Upper lobe of left lung (tissue), 6 donors: ENCODE data around the gene THRA. TPM values are rescaled to one million over a fixed set of nuclear protein-coding genes. Genes with fewer than 3 reads are reported as not detected.

Source experiments
- ATAC-seq, 2 donors: fragments of 200-7000 bp; cut with Tn5 transposase; one replicate each; pipeline ENCODE4 v1.9.1; 2022; ENCODE audit warnings: mild to moderate bottlenecking in 2 of 2, moderate library complexity in 2 of 2; ENCODE audit not compliant: low FRiP score in 2 of 2
- DNase-seq, 2 donors: peaks; one replicate each; pipeline ENCODE4 v3.0.0-alpha.2; 2019 to 2020
- H3K27ac ChIP-seq, 4 donors: fragments of 200-600 bp; sonication (generic); one replicate each; pipeline ENCODE4 v1.5.1; 2016 to 2019
- H3K27me3 ChIP-seq, 4 donors: fragments of 200-600 bp; sonication (generic); one replicate each; pipeline ENCODE4 v1.5.1; 2017 to 2019
- H3K36me3 ChIP-seq, 4 donors: fragments of 200-600 bp; sonication (generic); one replicate each; pipeline ENCODE4 v1.5.1; 2016 to 2019
- H3K4me1 ChIP-seq, 4 donors: fragments of 200-600 bp; sonication (generic); one replicate each; pipeline ENCODE4 v1.5.1; 2018 to 2019
- H3K4me3 ChIP-seq, 4 donors: fragments of 200-600 bp; sonication (generic); one replicate each; pipeline ENCODE4 v1.5.1; 2017 to 2019; ENCODE audit warnings: mild to moderate bottlenecking in 2 of 4, moderate library complexity in 1 of 4
- H3K9me3 ChIP-seq, 4 donors: fragments of 200-600 bp; sonication (generic); one replicate each; pipeline ENCODE4 v1.5.1; 2018 to 2019
- CTCF ChIP-seq, 6 experiments: fragments of 450-650 bp in 4 of 6; fragments of 200-600 bp in 2 of 6; sonication (generic) in 2 of 6; IDR thresholded peaks; one replicate each; pipeline ENCODE4 v1.5.1; 2016 to 2019; ENCODE audit warnings: antibody characterized with exemption in 6 of 6
- EP300 ChIP-seq, 4 donors: sonication (generic); formaldehyde crosslinking; IDR thresholded peaks; one replicate each; pipeline ENCODE4 v1.5.1; 2017; ENCODE audit warnings: antibody characterized with exemption in 4 of 4, control low read depth in 2 of 4
- POLR2A ChIP-seq, 4 donors: fragments of 450-650 bp; IDR thresholded peaks; one replicate each; pipeline ENCODE4 v1.5.1; 2016 to 2017; ENCODE audit warnings: antibody characterized with exemption in 4 of 4, mild to moderate bottlenecking in 2 of 4
- POLR2AphosphoS5 ChIP-seq, 2 donors: sonication (generic); formaldehyde crosslinking; IDR thresholded peaks; one replicate each; pipeline ENCODE4 v1.5.1; 2017; ENCODE audit warnings: antibody characterized with exemption in 2 of 2
- WGBS, 2 donors: methylation state at CpG; one replicate each; pipeline ENCODE4 v1.1.5; 2017 to 2018; 5-methylcytosine and 5-hydroxymethylcytosine counted together
- total RNA-seq, 6 donors: library from RNA; depleted of rRNA in 4 of 6; stranded (reverse); fragments of >200 nt in 4 of 6; gene quantifications; one replicate each; pipeline versions ENCODE4 v1.1.0 to v1.2.1, GENCODE V29; 2016 to 2021
- donor health status: DM: no; HTN: no; CAD: no; lungs with moderate emphysema.
- donor health status: DM: no; HTN: yes; CAD: no; lungs with severe emphysema.

THRA gene
- total RNA-seq, 6 donors from 2014 or later = 31.0 to 55.3 (median 49.9) TPM

GRCh38 chr17:40038882-40039513, 23.8 kb upstream of the THRA start:
- TF ChIP-seq EP300 (IDR thresholded peaks at IDR 0.05) = peak in 1 of 4 donors; percentile 31
- TF ChIP-seq POLR2AphosphoS5 (IDR thresholded peaks at IDR 0.05) = peak; percentile 44 to 55
- no peak for TF ChIP-seq POLR2A (IDR thresholded peaks at IDR 0.05)
- peak; percentile 54 to 83 (median 66) for TF ChIP-seq CTCF (IDR thresholded peaks at IDR 0.05)
- H3K27me3 ChIP-seq = no peaks in the 10 kb centered on the region
- H3K4me1 ChIP-seq = peaks cover 12 to 14% (median 13%) of the 10 kb centered on the region in 4 donors
- 20 to 39% methylated on average over 8 to 11 of the region's 11 CpGs for WGBS, 2 donors
- DNase-seq (peak in 1 of 2 donors; percentile 72), ATAC-seq (peak; percentile 90 to 91)
- peak overlapping the region; percentile 65 to 75 (median 70) for H3K27ac ChIP-seq
- H3K36me3 ChIP-seq = peaks cover 4 to 30% (median 13%) of the 10 kb centered on the region in 4 donors
- no peaks in the 10 kb centered on the region for H3K9me3 ChIP-seq
- H3K4me3 ChIP-seq = no peak overlapping the region

DNA sequence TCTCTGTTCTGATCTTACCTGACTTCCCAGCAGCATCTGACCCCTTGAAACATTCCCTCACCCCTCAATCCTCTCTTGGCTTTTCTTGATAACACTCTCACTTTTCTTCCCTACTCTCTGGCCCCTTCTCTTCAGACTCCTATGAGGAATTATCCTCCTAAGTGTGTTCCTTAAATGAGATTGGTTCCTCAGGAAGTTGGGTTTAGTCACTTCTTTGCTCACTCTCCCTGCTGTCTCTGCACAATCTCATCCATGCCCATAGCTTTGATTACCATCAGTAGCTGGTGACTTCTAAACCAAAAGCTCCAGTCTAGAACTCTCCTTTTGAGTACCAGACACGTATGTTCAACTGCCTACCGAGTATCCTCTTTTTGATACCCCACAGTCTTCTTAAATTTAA, 21.6 kb upstream of the THRA start:
- no peak for TF ChIP-seq POLR2A (IDR thresholded peaks at IDR 0.05)
- no peak for TF ChIP-seq POLR2AphosphoS5 (IDR thresholded peaks at IDR 0.05)
- H3K36me3 ChIP-seq = peaks cover 0 to 22% (median 11%) of the 10 kb centered on the region in 4 donors
- DNase-seq (no peak), ATAC-seq (no peak)
- H3K9me3 ChIP-seq = no peaks in the 10 kb centered on the region
- WGBS, 2 donors = 85 to 87% methylated on average over 2 of the region's 2 CpGs
- peaks cover 12 to 14% (median 13%) of the 10 kb centered on the region in 4 donors for H3K4me1 ChIP-seq
- no peak overlapping the region for H3K27ac ChIP-seq
- H3K4me3 ChIP-seq = no peak overlapping the region
- no peaks in the 10 kb centered on the region for H3K27me3 ChIP-seq

DNA sequence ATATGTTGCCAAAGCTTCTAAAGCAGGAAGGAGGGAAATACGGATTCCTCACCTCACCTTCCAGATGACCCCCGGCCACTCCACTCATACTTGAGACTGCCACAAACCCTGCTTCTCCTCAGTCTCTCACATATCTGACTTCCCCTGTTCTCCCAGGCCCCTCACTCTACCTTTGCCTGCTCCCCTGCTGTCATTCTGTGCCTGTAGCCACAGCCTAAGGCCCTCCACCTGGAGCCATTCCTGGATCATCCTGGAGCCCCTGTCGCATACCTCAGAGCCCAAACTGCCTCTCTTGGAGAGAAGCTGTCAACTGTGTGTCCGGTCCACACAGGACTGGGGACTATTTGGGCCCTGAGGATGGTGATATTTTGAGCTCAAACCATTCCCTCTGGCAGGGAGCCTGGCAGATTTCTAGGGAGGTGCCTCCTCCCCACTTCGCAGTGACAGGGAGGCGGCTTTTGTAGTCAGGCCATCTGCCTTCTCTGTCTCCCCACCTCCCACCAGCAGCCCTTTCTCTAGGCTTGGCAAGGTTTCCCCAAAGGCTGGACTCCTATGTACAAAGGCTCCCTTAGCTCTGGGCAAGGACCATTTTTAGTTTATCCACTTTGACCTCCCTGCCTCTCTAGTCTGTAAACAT, 6.3 kb upstream of the THRA start:
- no peak overlapping the region for H3K4me3 ChIP-seq
- H3K36me3 ChIP-seq = peaks cover 0 to 17% (median 12%) of the 10 kb centered on the region in 4 donors
- ATAC-seq (no peak), DNase-seq (no peak)
- H3K4me1 ChIP-seq = peaks cover 12 to 29% (median 21%) of the 10 kb centered on the region in 4 donors
- H3K9me3 ChIP-seq = no peaks in the 10 kb centered on the region
- WGBS, 2 donors = 69 to 77% methylated on average over 6 of the region's 6 CpGs
- peak overlapping the region in 1 of 4 donors; percentile 14 for H3K27ac ChIP-seq
- no peaks in the 10 kb centered on the region for H3K27me3 ChIP-seq
- no peak for TF ChIP-seq EP300 (IDR thresholded peaks at IDR 0.05)

GRCh38 chr17:40058186-40058784, 4.5 kb upstream of the THRA start:
- H3K4me3 ChIP-seq = no peak overlapping the region

GRCh38 chr17:40058865-40059264, 3.9 kb upstream of the THRA start:
- peaks cover 6 to 29% (median 20%) of the 10 kb centered on the region in 4 donors for H3K4me1 ChIP-seq
- peak overlapping the region; percentile 71 to 83 (median 78) for H3K27ac ChIP-seq
- H3K4me3 ChIP-seq = no peak overlapping the region
- H3K27me3 ChIP-seq = no peaks in the 10 kb centered on the region
- no peaks in the 10 kb centered on the region for H3K9me3 ChIP-seq
- ATAC-seq (no peak), DNase-seq (no peak)
- TF ChIP-seq EP300 (IDR thresholded peaks at IDR 0.05) (no peak), CTCF (IDR thresholded peaks at IDR 0.05) (no peak), POLR2AphosphoS5 (IDR thresholded peaks at IDR 0.05) (no peak), POLR2A (IDR thresholded peaks at IDR 0.05) (no peak)
- H3K36me3 ChIP-seq = no peaks in the 10 kb centered on the region
- 89 to 93% methylated on average over 1 of the region's 1 CpG for WGBS, 2 donors

More at GRCh38 chr17:40058186-40058784, 4.5 kb upstream of the THRA start:
- H3K27ac ChIP-seq = peak overlapping the region; percentile 71 to 83 (median 78)
- DNase-seq (no peak), ATAC-seq (peak in 1 of 2 donors; percentile 14)
- H3K27me3 ChIP-seq = no peaks in the 10 kb centered on the region
- H3K4me1 ChIP-seq = peaks cover 11 to 30% (median 24%) of the 10 kb centered on the region in 4 donors
- H3K9me3 ChIP-seq = no peaks in the 10 kb centered on the region
- H3K36me3 ChIP-seq = no peaks in the 10 kb centered on the region
- no peak for TF ChIP-seq POLR2AphosphoS5 (IDR thresholded peaks at IDR 0.05)
- TF ChIP-seq EP300 (IDR thresholded peaks at IDR 0.05) = no peak
- no peak for TF ChIP-seq CTCF (IDR thresholded peaks at IDR 0.05)
- no peak for TF ChIP-seq POLR2A (IDR thresholded peaks at IDR 0.05)
- 52 to 57% methylated on average over 8 of the region's 8 CpGs for WGBS, 2 donors
